HCT116 (cell line): Measurements from ENCODE around the gene CYP4F11. TPM values are rescaled to one million over a fixed set of nuclear protein-coding genes. Genes with fewer than 3 reads are reported as not detected.

ENCODE experiments used
- ATAC-seq: fragments of 200-7000 bp; cut with Tn5 transposase; 2 replicates; pipeline ENCODE4 v1.9.1; 2020; ENCODE audit warnings: mild to moderate bottlenecking, moderate library complexity
- BruUV-seq: library from RNA; stranded (reverse); fragments of 400-500 nt; replicated peaks from 2 replicates; lab custom pipeline; 2021; lab: Mats Ljungman, UMichigan
- CTCF ChIA-PET: fragments of 300-600 bp; sonication (Branson Sonifier 250); formaldehyde crosslinking; loops from one replicate; lab custom pipeline; 2021; ENCODE audit warnings: antibody characterized with exemption; lab: Charles Lee
- POLR2A ChIA-PET: fragments of 300-600, 350-600 bp; sonication (Branson Sonifier 250); formaldehyde crosslinking; loops from one replicate; lab custom pipeline; 2021; ENCODE audit warnings: antibody characterized with exemption; lab: Charles Lee
- RAD21 ChIA-PET, 2 experiments: fragments of 300-600 bp; sonication (Branson Sonifier 250); formaldehyde crosslinking; loops; one replicate each; lab custom pipeline; 2023; ENCODE audit warnings: low total read pairs in 2 of 2; ENCODE audit not compliant: uncharacterized antibody in 2 of 2, unreplicated experiment in 2 of 2, low non-redundant PET in 1 of 2; lab: Charles Lee
- DNase-seq: peaks from one replicate; pipeline ENCODE4 v3.0.0-alpha.2; 2010; ENCODE audit warnings: low read depth, low spot score
- H2AFZ ChIP-seq: fragments of 200-600 bp; shearing (Covaris generic), sonication (generic); 2 replicates; pipeline ENCODE4 v1.6.1; 2017; ENCODE audit warnings: low read depth, mixed run types, mixed read lengths, antibody characterized with exemption, low read length; ENCODE audit not compliant: poor library complexity, severe bottlenecking
- H3K27ac ChIP-seq: 2 replicates; pipeline ENCODE4 v1.5.1; 2012; ENCODE audit warnings: low read depth, low read length
- H3K27me3 ChIP-seq: fragments of 200-600 bp; sonication (generic); 2 replicates; pipeline ENCODE4 v1.6.1; 2016; ENCODE audit warnings: mixed run types, low read length, mixed read lengths; ENCODE audit not compliant: insufficient read depth
- H3K36me3 ChIP-seq, 2 experiments: fragments of 200-500 bp in 1 of 2; fragments of 200-600 bp in 1 of 2; sonication (Bioruptor generic) in 1 of 2; sonication (generic) in 1 of 2; 2 replicates each; pipeline versions ENCODE4 v1.5.1 to v1.6.1; 2014 to 2016; ENCODE audit warnings: low read length in 2 of 2, inconsistent platforms in 1 of 2, mixed read lengths in 1 of 2, mixed run types in 1 of 2; ENCODE audit not compliant: insufficient read depth in 2 of 2, control insufficient read depth in 1 of 2
- H3K4me1 ChIP-seq, 2 experiments: fragments of 200-600 bp in 1 of 2; sonication (generic) in 1 of 2; 2 replicates each; pipeline versions ENCODE4 v1.5.1 to v1.6.1; 2012 to 2017; ENCODE audit warnings: low read length in 2 of 2, inconsistent platforms in 1 of 2, mild to moderate bottlenecking in 1 of 2, mixed read lengths in 1 of 2, mixed run types in 1 of 2, moderate library complexity in 1 of 2; ENCODE audit not compliant: insufficient read depth in 2 of 2, control insufficient read depth in 1 of 2
- H3K4me2 ChIP-seq: fragments of 200-600 bp; sonication (generic); 2 replicates; pipeline ENCODE4 v1.6.1; 2017; ENCODE audit warnings: mixed run types, low read length, mixed read lengths
- H3K4me3 ChIP-seq, 2 experiments: fragments of 200-600 bp in 1 of 2; sonication (generic) in 1 of 2; replicated peaks in 1 of 2; 2 replicates each; pipeline ENCODE4 v1.5.1; 2011 to 2016; ENCODE audit warnings: low read length in 2 of 2, control low read depth in 1 of 2, low read depth in 1 of 2, mild to moderate bottlenecking in 1 of 2, mixed read lengths in 1 of 2, mixed run types in 1 of 2
- H3K79me2 ChIP-seq: fragments of 200-600 bp; sonication (generic); 2 replicates; pipeline ENCODE4 v1.6.1; 2017; ENCODE audit warnings: mild to moderate bottlenecking, mixed run types, low read length, moderate library complexity, mixed read lengths; ENCODE audit not compliant: insufficient read depth
- H3K9ac ChIP-seq: fragments of 200-600 bp; sonication (generic); 2 replicates; pipeline ENCODE4 v1.6.1; 2016; ENCODE audit warnings: low read length, mixed read lengths
- H3K9me2 ChIP-seq: fragments of 200-600 bp; sonication (generic), shearing (Covaris generic); 2 replicates; pipeline ENCODE4 v1.6.1; 2017; ENCODE audit warnings: mixed run types, mild to moderate bottlenecking, moderate library complexity; ENCODE audit not compliant: insufficient read depth
- H3K9me3 ChIP-seq, 2 experiments: fragments of 200-500 bp in 1 of 2; fragments of 200-600 bp in 1 of 2; sonication (Bioruptor generic) in 1 of 2; sonication (generic) in 1 of 2; 2 replicates each; pipeline ENCODE4 v1.6.1; 2014 to 2017; ENCODE audit warnings: low read length in 2 of 2, mixed read lengths in 2 of 2, inconsistent platforms in 1 of 2, low read depth in 1 of 2, mild to moderate bottlenecking in 1 of 2, mixed run types in 1 of 2, moderate library complexity in 1 of 2; ENCODE audit not compliant: control insufficient read depth in 1 of 2, insufficient read depth in 1 of 2
- H4K20me1 ChIP-seq: fragments of 200-600 bp; sonication (generic), shearing (Covaris generic); 2 replicates; pipeline ENCODE4 v1.6.1; 2017; ENCODE audit warnings: mixed run types, mild to moderate bottlenecking, moderate library complexity; ENCODE audit not compliant: insufficient read depth
- ATF3 ChIP-seq: IDR thresholded peaks from 2 replicates; pipeline ENCODE4 v1.6.1; 2012
- CBX3 ChIP-seq: IDR thresholded peaks from 2 replicates; pipeline ENCODE4 v1.6.1; 2012; ENCODE audit warnings: low read depth
- CEBPB ChIP-seq: IDR thresholded peaks from 2 replicates; pipeline ENCODE4 v1.6.1; 2012; ENCODE audit warnings: low read depth
- CTCF ChIP-seq, 3 experiments: fragments of 200-600 bp in 1 of 3; sonication (generic) in 1 of 3; IDR thresholded peaks in 2 of 3; conservative IDR thresholded peaks in 1 of 3; 2 replicates each; pipeline ENCODE4 v1.5.1; 2012 to 2017; ENCODE audit warnings: low read depth in 2 of 3, low read length in 2 of 3, antibody characterized with exemption in 1 of 3, borderline replicate concordance in 1 of 3, control low read depth in 1 of 3, mild to moderate bottlenecking in 1 of 3, mixed read lengths in 1 of 3, mixed run types in 1 of 3, moderate library complexity in 1 of 3; ENCODE audit not compliant: insufficient read depth in 1 of 3
- EGR1 ChIP-seq: IDR thresholded peaks from 2 replicates; pipeline ENCODE4 v1.6.1; 2012; ENCODE audit warnings: low read depth
- ELF1 ChIP-seq: IDR thresholded peaks from 2 replicates; pipeline ENCODE4 v1.6.1; 2012; ENCODE audit warnings: low read depth, borderline replicate concordance
- EZH2 ChIP-seq: fragments of 200-600 bp; sonication (generic); IDR thresholded peaks from 2 replicates; pipeline ENCODE4 v1.6.1; 2017; ENCODE audit warnings: antibody characterized with exemption, mixed run types
- EZH2phosphoT487 ChIP-seq: fragments of 200-600 bp; IDR thresholded peaks from 2 replicates; pipeline ENCODE4 v1.6.1; 2018; ENCODE audit warnings: antibody characterized with exemption, borderline replicate concordance
- FOSL1 ChIP-seq: IDR thresholded peaks from 2 replicates; pipeline ENCODE4 v1.6.1; 2012; ENCODE audit warnings: low read depth
- MAX ChIP-seq: IDR thresholded peaks from 2 replicates; pipeline ENCODE4 v1.6.1; 2012
- POLR2AphosphoS5 ChIP-seq: IDR thresholded peaks from 2 replicates; pipeline ENCODE4 v1.6.1; 2011; ENCODE audit warnings: mild to moderate bottlenecking, low read depth, low read length, moderate library complexity
- RAD21 ChIP-seq: IDR thresholded peaks from 2 replicates; pipeline ENCODE4 v1.6.1; 2012; ENCODE audit warnings: low read depth, mild to moderate bottlenecking
- TCF7L2 ChIP-seq: IDR thresholded peaks from 2 replicates; pipeline ENCODE4 v1.7.0; 2011; ENCODE audit warnings: borderline replicate concordance, inconsistent platforms; ENCODE audit not compliant: insufficient read depth, insufficient read length; ENCODE audit errors: extremely low read depth
- YY1 ChIP-seq: IDR thresholded peaks from 2 replicates; pipeline ENCODE4 v1.6.1; 2011; ENCODE audit warnings: low read length, low read depth, moderate library complexity, mild to moderate bottlenecking; ENCODE audit not compliant: insufficient replicate concordance; ENCODE audit errors: extremely low read depth
- ZBTB33 ChIP-seq: IDR thresholded peaks from 2 replicates; pipeline ENCODE4 v1.6.1; 2011; ENCODE audit warnings: mild to moderate bottlenecking, low read length, moderate library complexity; ENCODE audit not compliant: insufficient replicate concordance; ENCODE audit errors: extremely low read depth
- ZFX ChIP-seq: fragments of 450-650 bp; IDR thresholded peaks from 2 replicates; pipeline ENCODE4 v1.6.1; 2017
- ZNF274 ChIP-seq: fragments of 200-500 bp; sonication (Bioruptor generic); IDR thresholded peaks from 2 replicates; pipeline ENCODE4 v1.6.1; 2014; ENCODE audit warnings: mild to moderate bottlenecking, low read depth, low read length, inconsistent platforms
- intact Hi-C: fragments of 100-400 bp; cut with micrococcal nuclease; formaldehyde crosslinking; loops from 2 replicates; pipeline ENCODE4 v1.10.0; 2022
- total RNA-seq: library from RNA; stranded (reverse); gene quantifications from one replicate; pipeline ENCODE4 v1.2.1, GENCODE V29; 2021; ENCODE audit not compliant: unreplicated experiment

Gene CYP4F11
- total RNA-seq, 1 experiment from 2014 or later: 17.9 TPM

GRCh38 chr19:15915109-15915508, 19.2 kb downstream of the CYP4F11 start (continued):
- TF ChIP-seq CTCF (IDR thresholded peaks at IDR 0.05 in 2 of 3, conservative IDR thresholded peaks at IDR 0.05 in 1 of 3; ENCODE audit: borderline replicate concordance in 1 of 3, insufficient read depth in 1 of 3, low read depth in 2 of 3, low read length in 2 of 3) (no peak), ATF3 (no peak), TCF7L2 (no peak), ELF1 (no peak), CEBPB (no peak), EGR1 (no peak)
- TF ChIP-seq, all 23 proteins: peak for 0

- no peaks in the 10 kb centered on the region for H3K9me3 ChIP-seq
- no peak overlapping the region for H3K4me2 ChIP-seq
- H3K27me3 ChIP-seq: no peaks in the 10 kb centered on the region
- no peaks in the 10 kb centered on the region for H3K9me2 ChIP-seq
- CTCF ChIA-PET: no interaction called here
- TF ChIP-seq POLR2AphosphoS5: no peak
- TF ChIP-seq CBX3: no peak
- no peak for TF ChIP-seq TCF7L2
- no peak for TF ChIP-seq ZNF274
- TF ChIP-seq RAD21: no peak
- no peak for TF ChIP-seq ZFX
- no peak for TF ChIP-seq EZH2phosphoT487
- no peak for TF ChIP-seq FOSL1
- no peak for TF ChIP-seq ELF1
- no peak for TF ChIP-seq MAX
- no peak for TF ChIP-seq EZH2
- TF ChIP-seq YY1: no peak
- TF ChIP-seq ZBTB33: no peak
- peaks cover 0 to 21% of the 10 kb centered on the region in 2 experiments; a peak in 1 of 4 replicates for H3K36me3 ChIP-seq
- ATAC-seq: no peak
- H3K9ac ChIP-seq: no peak overlapping the region
- intact Hi-C loops: no loop called here
- RAD21 ChIA-PET: no interaction called here
- H2AFZ ChIP-seq: no peak overlapping the region
- no TSS peak for BruUV-seq
- no peaks in the 10 kb centered on the region for H3K4me1 ChIP-seq
- H3K27ac ChIP-seq: no peak overlapping the region
- H3K79me2 ChIP-seq: peaks cover 8% of the 10 kb centered on the region; the same call in 1 of the 2 replicates
- DNase-seq: no peak
- POLR2A ChIA-PET: no interaction called here
- no peak overlapping the region for H3K4me3 ChIP-seq
- no peaks in the 10 kb centered on the region for H4K20me1 ChIP-seq
These were observed 20.5 kb downstream of the CYP4F11 start for GRCh38 chr19:15913830-15914229.
